Head of caudate nucleus (tissue), 42 donors: Measurements from ENCODE around the gene PHRF1.
A peak's percentile ranks its signal among the peaks of the same experiment; 100 is the strongest.
"Not testable (repeated sequence)": the region's sequence is repeated elsewhere in the genome, so short reads cannot be mapped to it uniquely, and the experiment has no call there.

ENCODE experiments used
- DNase-seq, 42 donors: peaks; one replicate each; pipeline versions ENCODE4 v3.0.0 to v3.0.0-alpha.2; 2020 to 2021; ENCODE audit warnings: mixed read lengths in 7 of 42
- intact Hi-C: fragments of 100-400 bp; cut with DNase I; formaldehyde crosslinking; loops from one replicate; pipeline ENCODE4 v1.15.0; 2022

PHRF1 gene

DNA sequence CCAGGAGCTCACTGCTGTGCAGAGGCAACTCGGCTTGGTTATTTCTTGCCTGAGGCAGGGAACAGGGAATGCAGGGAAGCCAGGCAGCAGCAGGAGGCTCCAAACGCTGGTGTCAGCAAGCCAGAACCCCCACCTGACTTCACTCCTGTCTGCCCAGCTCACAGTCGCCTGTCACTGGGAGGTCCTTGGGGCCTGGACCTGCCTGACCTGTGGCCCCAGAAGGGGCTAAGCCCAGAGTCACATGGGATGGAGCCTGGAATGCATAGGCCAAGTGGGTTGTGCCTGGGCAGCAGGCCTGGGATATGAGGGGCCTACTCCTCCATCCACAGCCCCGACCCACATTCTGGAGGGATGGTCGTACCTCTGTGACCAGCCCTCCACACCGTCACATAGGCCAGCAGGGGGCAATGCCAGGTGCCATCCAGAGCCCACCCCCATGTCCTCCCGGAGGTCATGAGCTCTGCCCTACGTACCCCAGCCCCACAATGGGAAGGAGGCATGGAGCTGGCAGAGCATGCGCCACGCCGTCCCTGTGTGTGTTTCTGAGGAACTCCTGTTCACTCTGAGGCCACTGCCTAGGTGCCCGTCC lies 10.3 kb upstream of the PHRF1 start:
- intact Hi-C loops = loop anchor here (10.0 kb wide), 1 partner anchor 129 kb away; the partner anchor contains the start of genes DEAF1 and TMEM80
- no peak for DNase-seq

DNA sequence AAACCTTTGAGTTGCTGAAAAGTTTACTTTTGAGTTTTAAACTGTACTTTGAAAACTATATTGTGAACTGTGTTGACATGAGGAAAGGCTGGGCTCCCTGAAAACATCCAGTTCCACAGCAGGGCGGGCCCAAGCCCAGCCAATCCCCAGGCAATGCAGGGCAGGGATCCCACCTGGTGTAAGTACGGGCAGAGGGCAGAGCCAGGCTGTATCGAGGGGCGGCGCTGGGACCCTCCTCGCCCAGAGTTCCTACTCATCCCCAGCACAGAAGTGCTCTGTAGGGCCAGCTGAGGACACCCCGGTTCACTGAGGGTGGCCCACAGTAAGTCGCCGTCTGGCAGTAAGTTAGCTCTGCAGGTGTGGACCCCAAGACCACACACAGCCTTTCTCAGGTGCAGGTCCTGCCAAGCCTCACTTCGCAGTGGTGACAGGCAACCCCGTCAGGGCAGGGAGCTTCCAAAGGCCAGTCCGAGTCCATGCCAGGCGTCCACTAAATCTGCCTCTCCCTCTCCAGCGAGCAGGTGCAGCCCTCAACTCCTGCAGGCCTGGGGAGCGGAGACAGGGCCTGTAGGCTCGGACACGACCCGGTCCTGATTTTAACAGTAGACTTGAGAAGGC lies 9.2 kb upstream of the PHRF1 start:
- DNase-seq = no peak
- intact Hi-C loops = loop anchor here (10.0 kb wide), 1 partner anchor 128 kb away; the partner anchor contains the start of genes DEAF1 and TMEM80

DNA sequence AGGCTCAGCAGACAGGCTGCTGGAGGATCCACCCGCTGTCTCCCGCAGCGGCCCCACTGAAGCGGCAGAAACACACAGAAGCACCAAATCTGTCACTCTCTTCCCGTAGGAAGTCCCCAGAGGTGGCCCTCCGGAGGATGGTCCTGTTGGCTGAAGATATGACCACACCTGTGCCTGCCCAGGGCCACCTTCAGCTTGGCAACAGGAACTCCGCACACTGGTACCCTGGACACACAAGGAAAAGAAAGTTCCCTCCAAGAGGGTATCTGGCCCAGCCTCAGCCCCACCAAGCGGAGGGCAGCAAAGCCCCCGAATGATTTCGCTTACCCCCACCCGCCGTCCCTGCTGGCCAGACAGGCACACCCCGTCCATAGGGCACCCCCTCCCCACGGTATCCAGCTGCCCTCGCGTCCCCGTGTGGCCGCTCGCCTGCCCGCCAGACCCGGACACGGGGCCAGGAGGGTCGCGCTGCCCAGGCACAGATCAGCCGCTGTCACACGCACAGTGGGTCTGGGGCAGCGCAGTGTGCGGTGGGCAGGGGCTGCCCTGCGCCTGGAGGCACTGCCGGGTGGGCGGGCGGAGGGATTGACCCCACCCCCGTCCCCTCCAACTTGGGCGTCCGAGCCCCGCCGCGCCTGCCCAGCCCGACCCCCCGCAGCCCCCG lies 8.5 kb upstream of the PHRF1 start:
- intact Hi-C loops = loop anchor here (10.0 kb wide), 1 partner anchor 127 kb away; the partner anchor contains the start of genes DEAF1 and TMEM80
- DNase-seq = no peak

DNA sequence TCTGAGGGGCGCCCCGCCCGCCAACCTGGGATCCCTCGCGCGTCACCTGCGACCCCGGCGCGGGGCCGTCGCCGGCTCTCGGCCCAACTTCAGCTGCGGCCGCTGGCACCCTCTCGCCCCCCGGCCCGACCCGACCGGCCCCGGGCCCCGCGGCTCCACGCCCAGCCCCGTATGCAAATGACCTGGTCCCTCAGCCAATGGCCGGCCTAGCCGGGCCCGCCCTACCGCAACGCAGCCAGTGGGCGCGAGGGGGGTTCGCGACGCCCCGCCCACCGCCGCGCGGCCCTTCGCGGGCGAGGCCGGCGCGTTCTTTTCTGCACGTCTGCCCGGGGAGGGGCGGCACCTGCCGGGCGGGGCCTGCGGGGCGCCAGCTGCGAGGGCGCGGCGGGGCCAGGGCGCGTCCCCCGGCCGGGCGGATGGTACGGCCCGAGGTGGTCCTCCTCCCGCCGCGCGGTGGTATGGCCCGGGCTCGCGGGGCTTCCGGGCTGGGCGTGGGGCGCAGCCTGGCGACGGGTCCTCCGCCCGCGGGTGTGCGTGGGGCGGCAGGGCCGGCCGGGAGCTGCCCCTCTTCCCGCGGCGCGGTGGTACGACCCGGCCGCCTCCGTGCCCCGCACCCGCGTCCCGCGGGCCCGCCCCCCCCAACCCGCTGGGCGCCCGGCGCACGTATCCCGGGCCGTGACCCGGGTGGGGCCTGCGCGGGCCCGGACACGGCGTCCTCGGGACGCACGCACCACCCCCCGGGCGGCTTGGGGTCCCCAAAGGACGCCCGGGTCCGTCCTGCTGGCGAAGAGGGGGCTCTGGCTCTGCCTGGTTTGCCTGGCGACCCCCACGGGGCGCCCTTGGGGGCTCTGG lies 7.7 kb upstream of the PHRF1 start:
- peak; percentile 73 to 95 (median 92) for DNase-seq
- intact Hi-C loops = loop anchor here (10.0 kb wide), 1 partner anchor 126 kb away; the partner anchor contains the start of genes DEAF1 and TMEM80

DNA sequence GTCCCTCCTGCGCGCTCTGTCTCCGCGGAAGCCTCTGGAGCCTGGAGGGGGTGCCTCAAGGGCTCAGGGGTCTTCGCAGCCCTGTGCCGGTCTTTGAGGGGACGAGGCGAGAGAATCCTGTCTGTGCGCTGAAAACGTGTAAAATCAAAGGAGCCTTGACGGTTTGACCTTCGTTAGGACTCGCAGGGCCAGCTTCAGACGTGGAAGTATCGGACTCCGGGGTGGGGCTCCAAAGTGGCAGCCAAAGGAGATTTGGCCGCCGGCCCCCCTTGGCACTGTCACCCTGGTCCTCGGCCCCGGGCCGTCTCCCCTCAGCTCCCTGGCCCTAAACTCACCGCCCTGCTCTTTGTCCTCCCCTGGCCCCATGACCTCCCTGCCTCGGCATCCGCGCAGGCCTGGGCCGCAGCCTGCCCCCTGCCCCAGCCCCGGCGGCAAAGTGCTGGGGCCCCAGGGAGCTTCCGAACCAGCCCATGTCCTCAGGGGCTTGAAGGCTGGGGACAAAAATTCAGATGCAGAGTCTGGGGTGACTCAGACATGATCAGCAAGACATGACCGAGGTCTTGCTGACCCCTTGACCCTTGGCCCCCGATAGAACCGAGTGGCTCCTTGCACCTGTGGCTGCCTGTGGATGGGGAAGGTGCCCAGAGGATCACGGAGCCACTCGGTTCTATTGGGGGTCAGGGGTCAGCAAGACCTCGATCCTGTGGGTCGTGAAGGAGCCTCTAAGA lies 6.9 kb upstream of the PHRF1 start:
- intact Hi-C loops = loop anchor here (10.0 kb wide), 1 partner anchor 125 kb away; the partner anchor contains the start of genes DEAF1 and TMEM80
- DNase-seq = no peak

DNA sequence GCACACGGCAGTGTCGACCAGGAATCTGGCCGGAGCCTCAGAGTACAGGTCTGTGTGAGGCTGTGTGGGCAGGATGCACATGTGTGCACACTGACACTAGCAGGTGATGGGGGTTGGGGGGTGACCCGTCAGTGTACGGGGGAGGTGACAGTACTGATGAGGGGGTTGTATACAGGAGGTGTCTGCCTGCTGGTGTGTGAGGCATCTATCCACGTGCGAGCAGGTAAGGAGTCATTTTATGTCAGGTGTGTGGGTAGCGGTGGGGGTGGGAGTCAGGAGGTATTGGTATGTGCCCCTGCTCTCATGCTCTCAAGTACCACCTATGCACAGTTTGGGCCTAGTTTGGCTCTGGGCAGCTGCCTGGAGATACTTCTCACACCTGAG lies 4.5 kb upstream of the PHRF1 start:
- intact Hi-C loops = no loop called here
- peak in 19 of 42 donors; percentile 28 to 74 (median 45) for DNase-seq

DNA sequence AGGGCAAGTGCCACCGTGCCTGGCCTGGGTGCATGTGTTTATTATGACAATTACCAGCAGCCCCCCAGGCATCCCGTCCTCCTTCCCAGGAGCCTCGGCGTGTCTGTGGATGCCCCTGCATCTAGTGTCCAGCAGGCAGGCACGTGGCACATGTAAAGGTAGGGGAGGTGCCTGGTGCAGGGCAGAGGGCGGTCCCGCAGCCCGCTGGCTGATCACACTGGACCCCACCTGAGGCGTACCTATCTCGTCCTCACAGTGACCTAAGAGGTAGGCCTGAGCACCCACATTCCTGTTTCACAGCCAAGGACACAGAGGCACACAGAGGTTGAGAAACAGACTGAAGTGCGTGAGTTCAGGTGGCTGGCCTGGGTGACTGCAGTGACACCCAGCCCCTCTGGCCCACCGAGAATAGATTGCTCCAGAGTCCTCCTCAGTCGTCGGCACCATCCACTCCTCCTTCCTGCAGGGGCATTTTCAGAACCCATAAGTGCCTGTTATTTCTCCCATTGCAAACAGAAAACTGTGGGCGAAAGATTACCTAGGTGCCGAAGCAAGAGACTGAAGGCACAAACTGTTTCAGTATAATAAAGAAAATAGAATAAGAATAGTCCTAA lies 3.0 kb upstream of the PHRF1 start:
- DNase-seq = no peak
- intact Hi-C loops = no loop called here

DNA sequence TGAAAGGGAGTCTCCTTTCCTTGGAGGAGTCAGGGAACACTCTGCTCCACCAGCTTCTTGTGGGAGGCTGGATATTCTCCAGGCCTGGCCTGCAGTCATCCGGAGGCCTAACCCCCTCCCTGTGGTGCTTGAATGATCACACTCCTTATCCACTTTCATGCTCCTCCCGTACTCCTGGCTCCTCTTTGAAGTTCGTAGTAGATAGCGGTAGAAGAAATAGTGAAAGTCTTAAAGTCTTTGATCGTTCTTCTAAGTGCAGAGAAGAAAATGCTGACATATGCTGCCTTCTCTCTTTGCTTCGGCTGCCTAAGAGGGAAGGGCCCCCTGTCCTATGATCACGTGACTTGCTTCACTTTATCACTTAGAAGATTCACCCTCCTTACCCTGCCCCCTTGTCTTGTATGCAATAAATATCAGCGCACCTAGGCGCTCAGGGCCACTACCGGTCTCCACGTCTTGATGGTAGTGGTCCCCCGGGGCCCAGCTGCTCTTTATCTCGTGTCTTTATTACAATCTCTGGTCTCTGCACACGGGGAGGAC lies 2.2 kb upstream of the PHRF1 start:
- DNase-seq, intact Hi-C loops: not testable (repeated sequence)

DNA sequence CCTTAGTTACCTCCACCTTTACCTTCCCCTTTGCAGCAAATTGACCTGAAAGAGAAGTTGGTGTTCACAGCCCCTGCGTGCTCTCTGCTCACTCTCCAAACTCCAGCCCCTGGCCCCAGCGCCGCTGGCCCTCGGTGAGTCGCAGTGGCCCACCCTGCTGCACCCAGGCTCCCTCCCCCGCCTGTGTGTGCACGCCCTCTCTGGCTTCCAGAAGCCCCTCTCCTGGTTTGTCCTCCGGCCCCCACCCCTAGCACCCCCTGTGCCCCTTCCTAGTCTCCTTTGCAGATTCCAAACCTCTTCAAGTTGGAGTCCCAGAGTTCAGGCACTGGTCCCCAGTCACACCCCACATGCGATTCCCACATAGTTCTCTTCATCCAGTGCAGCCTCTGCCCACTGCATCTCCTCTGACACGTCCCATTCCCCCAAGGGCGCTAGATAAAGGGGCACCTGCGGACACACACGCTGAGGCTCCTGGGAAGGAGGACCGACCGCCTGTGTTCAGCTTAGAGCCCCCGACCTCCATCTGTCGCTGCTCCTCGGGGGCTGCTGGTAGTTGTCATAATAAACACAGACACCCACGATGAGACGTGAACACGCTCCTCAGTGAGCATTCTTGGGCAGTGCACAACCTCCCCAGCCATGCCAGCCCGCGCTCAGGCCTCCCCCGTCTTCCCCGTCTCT lies 1.5 kb upstream of the PHRF1 start:
- peak in 7 of 42 donors; percentile 31 to 57 (median 45) for DNase-seq

DNA sequence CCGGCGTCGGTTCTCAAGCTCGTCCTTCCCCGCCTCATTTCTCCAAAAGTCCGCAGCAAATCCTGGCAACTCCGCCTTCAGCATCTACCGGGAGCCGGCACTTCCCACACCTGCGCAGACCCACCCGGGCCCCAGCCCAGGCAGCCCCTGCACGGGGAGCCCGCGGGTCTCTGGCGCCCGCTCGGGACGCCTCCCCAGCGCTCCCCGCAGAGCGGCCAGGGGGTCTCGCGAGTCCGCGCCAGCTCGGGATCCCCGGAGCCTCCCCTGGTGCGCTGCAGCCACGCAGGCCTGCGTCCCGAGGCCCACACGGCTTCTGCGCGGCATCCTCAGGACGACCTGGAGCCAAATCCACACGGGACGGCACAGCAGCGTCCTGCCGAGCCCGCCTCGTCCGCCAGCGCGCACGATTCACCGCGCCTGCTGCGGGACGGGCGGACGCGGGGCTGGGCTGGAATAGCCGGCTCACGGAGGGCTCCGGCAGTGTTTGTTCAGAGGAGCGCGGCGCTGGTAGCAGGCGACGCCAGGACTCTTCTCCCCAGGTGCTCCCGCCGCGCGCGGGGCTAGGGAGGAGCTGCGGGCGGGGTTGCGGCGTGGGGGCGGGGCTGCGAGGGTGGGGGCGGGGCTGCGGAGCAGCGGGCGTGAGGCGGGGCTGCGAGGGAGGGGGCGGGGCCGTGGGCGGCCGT lies 816 bp upstream of the PHRF1 start:
- peak in 13 of 42 donors; percentile 22 to 62 (median 42) for DNase-seq
- intact Hi-C loops = no loop called here

More for the DNA sequence above, 1.5 kb upstream of the PHRF1 start:
- intact Hi-C loops = no loop called here

DNA sequence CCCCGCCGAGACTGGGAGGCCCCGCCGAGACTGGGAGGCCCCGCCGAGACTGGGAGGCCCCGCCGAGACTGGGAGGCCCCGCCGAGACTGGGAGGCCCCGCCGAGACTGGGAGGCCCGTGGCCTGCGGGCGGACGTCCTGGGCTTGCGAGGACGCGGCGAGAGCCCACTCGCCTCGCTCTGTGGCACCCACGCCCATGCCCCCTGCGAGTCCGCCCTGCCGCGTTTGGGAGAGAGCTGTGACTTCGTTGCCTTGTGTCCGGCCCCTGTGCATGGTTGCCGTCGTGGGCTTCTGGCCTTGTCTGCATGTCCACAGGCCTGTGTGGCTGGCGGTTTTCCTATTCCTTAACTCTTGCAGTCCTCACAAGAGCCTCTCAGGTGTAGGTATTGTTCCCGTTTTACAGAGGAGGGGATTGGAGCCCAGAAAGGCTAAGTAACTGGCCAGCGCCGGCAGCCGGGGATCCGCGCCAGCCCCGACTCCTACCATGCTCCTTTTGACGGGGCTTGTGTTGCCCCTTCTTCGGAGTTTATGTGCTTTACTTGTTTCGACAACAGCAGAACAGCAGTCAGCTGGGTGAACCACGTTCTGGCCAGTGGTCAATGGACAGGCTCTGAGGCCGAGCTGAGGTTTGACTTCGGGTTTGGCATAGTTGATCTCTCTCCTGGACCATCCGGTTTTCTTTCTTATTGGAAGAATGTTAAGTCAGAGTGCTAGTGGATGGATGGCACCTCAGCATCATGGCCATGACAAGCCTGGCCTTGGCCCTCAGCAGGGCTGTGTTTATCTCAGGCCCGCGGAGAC lies 741 bp downstream of the PHRF1 start:
- DNase-seq = no peak
- intact Hi-C loops = no loop called here

DNA sequence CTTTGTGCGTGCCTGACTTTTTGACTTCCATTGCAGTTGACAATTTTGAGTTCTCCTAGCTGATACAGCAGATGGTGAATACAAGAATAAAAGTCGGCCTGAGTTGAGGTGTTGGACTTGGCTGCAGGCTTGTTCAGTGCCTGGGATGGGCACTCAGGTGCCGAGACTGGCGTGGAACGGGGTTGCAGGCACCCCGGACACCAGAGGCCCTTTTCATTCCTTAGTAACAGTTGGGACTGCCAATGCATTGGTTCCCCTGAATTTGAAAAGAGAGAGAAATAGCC lies 1.3 kb downstream of the PHRF1 start:
- intact Hi-C loops = no loop called here

DNA sequence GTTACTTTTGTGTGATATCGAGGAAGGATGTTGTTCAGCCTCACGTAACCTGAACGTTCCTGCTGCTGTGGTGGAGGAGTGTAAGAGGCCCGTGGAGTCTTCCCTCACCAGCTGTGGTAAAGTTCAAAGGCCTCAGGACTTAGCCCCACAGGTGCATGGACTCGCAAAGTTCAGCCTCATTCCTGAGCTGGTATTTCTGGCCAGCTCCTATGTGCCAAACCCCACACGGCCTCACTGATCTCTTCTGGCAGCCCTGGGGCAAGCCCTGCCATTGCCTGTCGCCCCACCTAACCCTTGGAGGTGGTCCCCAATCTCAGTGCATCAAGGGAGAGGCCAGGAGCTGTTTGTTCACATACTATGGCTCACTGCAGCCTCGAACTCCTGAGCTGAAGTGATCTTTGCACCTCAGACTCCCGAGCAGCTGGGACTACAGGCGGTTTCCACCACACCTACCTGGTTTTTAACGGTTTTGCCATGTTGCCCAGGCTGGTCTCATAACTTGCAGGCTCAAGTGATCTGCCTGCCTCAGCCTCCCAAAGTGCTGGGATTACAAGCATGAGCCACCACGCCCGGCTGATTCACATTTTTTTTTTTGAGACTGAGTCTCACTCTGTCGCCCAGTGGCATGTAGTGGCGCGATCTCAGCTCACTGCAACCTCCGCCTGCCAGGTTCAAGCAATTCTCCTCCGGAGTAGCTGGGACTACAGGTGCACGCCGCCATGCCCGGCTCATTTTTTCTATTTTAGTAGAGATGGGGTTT lies 2.2 kb downstream of the PHRF1 start:
- intact Hi-C loops = no loop called here

More for the DNA sequence above, 1.3 kb downstream of the PHRF1 start:
- no peak for DNase-seq

DNA sequence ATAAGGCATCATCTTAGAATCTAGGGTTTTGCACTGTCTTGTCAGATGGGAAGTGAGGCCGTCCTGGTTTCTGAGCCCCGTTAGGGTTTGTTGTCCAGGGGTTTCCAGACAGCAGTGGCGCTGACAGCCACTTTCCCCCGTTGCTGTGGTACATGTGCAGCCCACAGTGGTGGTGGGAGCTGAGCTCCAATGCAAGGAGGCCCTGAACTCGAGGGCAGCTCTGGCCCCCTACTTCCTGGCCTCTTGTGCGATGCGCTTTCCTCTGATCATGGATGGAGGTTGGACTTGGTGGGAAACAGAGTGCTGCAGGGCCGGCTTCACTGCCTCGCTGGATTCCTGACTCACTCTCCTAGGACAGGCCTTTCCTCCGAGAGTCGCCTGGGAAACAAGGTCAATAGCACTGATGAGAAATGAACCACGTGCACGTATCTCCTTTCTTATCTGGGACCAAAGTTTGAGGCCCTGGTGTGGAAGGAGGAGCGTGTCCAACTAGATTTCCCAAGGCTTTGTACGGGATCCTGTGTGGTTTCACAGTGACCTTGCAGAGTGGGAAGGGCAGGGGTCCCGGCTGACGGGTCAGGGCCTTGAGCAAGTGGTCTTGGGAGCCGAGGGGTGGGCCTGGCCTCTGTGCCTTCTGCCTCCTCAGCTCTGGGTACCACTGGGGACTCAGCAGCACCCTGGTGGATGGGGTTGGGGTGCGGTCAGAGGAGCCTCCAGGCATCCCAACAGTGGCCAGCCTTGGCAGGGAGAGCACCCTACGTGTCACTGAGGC lies 3.7 kb downstream of the PHRF1 start:
- intact Hi-C loops = no loop called here
- DNase-seq = no peak

More for the DNA sequence above, 2.2 kb downstream of the PHRF1 start:
- DNase-seq = no peak

DNA sequence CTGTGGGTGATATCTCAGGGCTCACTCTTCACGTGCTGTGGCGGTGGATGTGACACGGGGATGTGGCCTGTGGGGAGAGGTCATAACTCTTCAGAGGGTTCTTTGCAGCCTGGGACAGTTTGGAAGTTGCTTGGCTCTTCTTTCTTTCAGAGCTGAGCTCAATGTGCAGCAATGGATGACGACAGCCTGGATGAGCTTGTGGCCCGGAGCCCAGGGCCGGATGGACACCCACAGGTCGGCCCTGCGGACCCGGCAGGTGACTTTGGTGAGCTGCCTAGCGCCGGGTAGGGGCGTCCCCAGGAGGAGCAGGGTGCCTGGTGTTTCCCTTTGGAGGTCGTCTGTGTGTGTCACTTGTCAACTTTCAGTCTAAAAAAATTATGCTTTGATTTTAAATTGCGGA lies 5.1 kb downstream of the PHRF1 start:
- no peak for DNase-seq
- intact Hi-C loops = no loop called here
